ENCODE data around the gene PTPN14.

DNA sequence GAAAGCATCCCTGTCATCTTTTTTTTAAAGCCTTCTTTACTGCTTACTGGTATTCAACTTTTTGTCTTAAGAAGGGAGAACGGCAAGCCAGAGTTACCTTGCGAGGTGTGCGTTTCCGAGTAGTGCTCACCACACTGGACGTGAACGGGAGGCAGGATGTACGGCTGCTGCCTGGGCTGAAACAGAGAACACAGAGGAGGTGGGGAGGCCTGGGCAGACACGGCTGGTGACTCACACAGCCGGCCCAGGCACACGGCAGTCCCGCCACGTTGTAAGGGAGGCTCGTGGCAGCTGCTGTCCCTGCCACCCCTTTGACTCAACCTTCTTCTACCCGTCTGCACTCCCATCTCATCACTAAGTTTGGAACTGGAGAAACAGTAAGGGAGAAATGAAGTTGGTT lies 164.7 kb downstream of the PTPN14 start:
- no peak for TF ChIP-seq POLR2A (IDR thresholded peaks at IDR 0.05; ENCODE audit: low read depth, low read length)
- TF ChIP-seq, protein P1, sequence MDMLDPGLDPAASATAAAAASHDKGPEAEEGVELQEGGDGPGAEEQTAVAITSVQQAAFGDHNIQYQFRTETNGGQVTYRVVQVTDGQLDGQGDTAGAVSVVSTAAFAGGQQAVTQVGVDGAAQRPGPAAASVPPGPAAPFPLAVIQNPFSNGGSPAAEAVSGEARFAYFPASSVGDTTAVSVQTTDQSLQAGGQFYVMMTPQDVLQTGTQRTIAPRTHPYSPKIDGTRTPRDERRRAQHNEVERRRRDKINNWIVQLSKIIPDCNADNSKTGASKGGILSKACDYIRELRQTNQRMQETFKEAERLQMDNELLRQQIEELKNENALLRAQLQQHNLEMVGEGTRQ (IDR thresholded peaks at IDR 0.05; ENCODE audit: low read depth, low read length), result no peak
- TF ChIP-seq, protein P2, sequence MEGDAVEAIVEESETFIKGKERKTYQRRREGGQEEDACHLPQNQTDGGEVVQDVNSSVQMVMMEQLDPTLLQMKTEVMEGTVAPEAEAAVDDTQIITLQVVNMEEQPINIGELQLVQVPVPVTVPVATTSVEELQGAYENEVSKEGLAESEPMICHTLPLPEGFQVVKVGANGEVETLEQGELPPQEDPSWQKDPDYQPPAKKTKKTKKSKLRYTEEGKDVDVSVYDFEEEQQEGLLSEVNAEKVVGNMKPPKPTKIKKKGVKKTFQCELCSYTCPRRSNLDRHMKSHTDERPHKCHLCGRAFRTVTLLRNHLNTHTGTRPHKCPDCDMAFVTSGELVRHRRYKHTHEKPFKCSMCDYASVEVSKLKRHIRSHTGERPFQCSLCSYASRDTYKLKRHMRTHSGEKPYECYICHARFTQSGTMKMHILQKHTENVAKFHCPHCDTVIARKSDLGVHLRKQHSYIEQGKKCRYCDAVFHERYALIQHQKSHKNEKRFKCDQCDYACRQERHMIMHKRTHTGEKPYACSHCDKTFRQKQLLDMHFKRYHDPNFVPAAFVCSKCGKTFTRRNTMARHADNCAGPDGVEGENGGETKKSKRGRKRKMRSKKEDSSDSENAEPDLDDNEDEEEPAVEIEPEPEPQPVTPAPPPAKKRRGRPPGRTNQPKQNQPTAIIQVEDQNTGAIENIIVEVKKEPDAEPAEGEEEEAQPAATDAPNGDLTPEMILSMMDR (conservative IDR thresholded peaks at IDR 0.05; ENCODE audit: low read depth, low read length), result no peak
- no peak for TF ChIP-seq CEBPB (IDR thresholded peaks at IDR 0.05; ENCODE audit: low read depth, low read length)
- no peak for TF ChIP-seq CHD1 (IDR thresholded peaks at IDR 0.05; ENCODE audit: low read depth, low read length)
- no peak for TF ChIP-seq FOS (IDR thresholded peaks at IDR 0.05; ENCODE audit: low read depth, low read length)
- TF ChIP-seq RAD21 (IDR thresholded peaks at IDR 0.05; ENCODE audit: low read length), result no peak
- TF ChIP-seq, protein P3, sequence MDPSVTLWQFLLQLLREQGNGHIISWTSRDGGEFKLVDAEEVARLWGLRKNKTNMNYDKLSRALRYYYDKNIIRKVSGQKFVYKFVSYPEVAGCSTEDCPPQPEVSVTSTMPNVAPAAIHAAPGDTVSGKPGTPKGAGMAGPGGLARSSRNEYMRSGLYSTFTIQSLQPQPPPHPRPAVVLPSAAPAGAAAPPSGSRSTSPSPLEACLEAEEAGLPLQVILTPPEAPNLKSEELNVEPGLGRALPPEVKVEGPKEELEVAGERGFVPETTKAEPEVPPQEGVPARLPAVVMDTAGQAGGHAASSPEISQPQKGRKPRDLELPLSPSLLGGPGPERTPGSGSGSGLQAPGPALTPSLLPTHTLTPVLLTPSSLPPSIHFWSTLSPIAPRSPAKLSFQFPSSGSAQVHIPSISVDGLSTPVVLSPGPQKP (IDR thresholded peaks at IDR 0.05; ENCODE audit: borderline replicate concordance, low read depth, low read length), result no peak
- no peak for TF ChIP-seq SMC3 (IDR thresholded peaks at IDR 0.05; ENCODE audit: low read depth, low read length)

All from IMR-90 (cell line).